Mucosa of descending colon (tissue), 3 donors: ENCODE measurements around the gene DPYD. TPM values are rescaled to one million over a fixed set of nuclear protein-coding genes. Genes with fewer than 3 reads are reported as not detected.

Experiments
- ATAC-seq: fragments of 200-7000 bp; cut with Tn5 transposase; one replicate; pipeline ENCODE4 v1.9.1; 2020; ENCODE audit warnings: mild to moderate bottlenecking, moderate library complexity
- DNase-seq, 3 donors: peaks; one replicate each; pipeline ENCODE4 v3.0.0-alpha.2; 2020
- H3K36me3 ChIP-seq: fragments of 200-600 bp; one replicate; pipeline ENCODE4 v1.8.0; 2021; ENCODE audit warnings: low read depth, mild to moderate bottlenecking
- H3K4me1 ChIP-seq: fragments of 200-600 bp; one replicate; pipeline ENCODE4 v1.8.0; 2021; ENCODE audit warnings: low read depth, mild to moderate bottlenecking
- H3K4me3 ChIP-seq: fragments of 200-600 bp; one replicate; pipeline ENCODE4 v1.8.0; 2021; ENCODE audit warnings: mild to moderate bottlenecking
- H3K9me3 ChIP-seq: fragments of 200-600 bp; one replicate; pipeline ENCODE4 v1.8.0; 2021; ENCODE audit warnings: mild to moderate bottlenecking
- intact Hi-C, 2 donors: fragments of 100-400 bp; cut with DNase I in 1 of 2; cut with micrococcal nuclease in 1 of 2; formaldehyde crosslinking; loops; one replicate each; pipeline versions ENCODE4 v1.11.0 to v1.11.1; 2022; cut with DNase I, micrococcal nuclease
- total RNA-seq, 3 donors: library from RNA; stranded (reverse); fragmentation: NEBNext Ultra II Directional in 2 of 3; extraction: Animal tissue kit (Norgen Biotek cat#: 25700) in 2 of 3; gene quantifications; one replicate each; pipeline versions ENCODE4 v1.2.1 to v1.2.4, GENCODE V29; 2021 to 2023
- TF ChIP-seq, protein P1 (sequence below): fragments of 200-600 bp; IDR thresholded peaks from one replicate; pipeline ENCODE4 v1.8.0; 2022; ENCODE audit warnings: antibody characterized with exemption, mild to moderate bottlenecking
- donor health status: DM: no; HTN: no; CAD: no; lungs with moderate emphysema.
- donor health status: DM: no; HTN: no; CAD: no.
- donor health status: DM: no; HTN: yes; CAD: no.

The DPYD gene
- total RNA-seq, 3 donors from 2014 or later: 13.8 to 33.3 (median 19.7) TPM

DNA sequence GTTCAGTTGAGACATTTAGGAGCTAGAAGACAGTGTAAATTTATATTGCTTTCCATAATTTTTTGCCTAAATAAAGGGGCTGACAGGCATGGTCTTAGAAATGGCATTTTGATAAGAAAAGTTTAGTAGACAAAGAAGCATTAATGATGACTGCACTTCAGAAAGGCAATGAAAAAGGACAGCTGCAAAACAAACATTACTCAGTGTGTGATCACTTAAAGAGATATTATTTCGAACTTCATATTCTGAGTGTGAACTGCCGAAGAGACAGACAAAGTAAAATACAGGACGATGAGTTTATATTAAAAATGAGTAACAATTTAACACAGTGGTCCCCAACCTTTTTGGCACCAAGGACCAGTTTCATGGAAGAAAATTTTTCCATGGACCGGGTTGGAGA, 243.1 kb downstream of the DPYD start:
- Histone ChIP-seq H3K9me3 (no peaks in the 10 kb centered on the region), H3K36me3 (no peaks in the 10 kb centered on the region), H3K4me3 (no peak overlapping the region), H3K4me1 (no peaks in the 10 kb centered on the region)
- intact Hi-C loops: no loop called here
- TF ChIP-seq, protein P1, sequence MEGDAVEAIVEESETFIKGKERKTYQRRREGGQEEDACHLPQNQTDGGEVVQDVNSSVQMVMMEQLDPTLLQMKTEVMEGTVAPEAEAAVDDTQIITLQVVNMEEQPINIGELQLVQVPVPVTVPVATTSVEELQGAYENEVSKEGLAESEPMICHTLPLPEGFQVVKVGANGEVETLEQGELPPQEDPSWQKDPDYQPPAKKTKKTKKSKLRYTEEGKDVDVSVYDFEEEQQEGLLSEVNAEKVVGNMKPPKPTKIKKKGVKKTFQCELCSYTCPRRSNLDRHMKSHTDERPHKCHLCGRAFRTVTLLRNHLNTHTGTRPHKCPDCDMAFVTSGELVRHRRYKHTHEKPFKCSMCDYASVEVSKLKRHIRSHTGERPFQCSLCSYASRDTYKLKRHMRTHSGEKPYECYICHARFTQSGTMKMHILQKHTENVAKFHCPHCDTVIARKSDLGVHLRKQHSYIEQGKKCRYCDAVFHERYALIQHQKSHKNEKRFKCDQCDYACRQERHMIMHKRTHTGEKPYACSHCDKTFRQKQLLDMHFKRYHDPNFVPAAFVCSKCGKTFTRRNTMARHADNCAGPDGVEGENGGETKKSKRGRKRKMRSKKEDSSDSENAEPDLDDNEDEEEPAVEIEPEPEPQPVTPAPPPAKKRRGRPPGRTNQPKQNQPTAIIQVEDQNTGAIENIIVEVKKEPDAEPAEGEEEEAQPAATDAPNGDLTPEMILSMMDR: no peak
- DNase-seq: no peak
- no peak for ATAC-seq

DNA sequence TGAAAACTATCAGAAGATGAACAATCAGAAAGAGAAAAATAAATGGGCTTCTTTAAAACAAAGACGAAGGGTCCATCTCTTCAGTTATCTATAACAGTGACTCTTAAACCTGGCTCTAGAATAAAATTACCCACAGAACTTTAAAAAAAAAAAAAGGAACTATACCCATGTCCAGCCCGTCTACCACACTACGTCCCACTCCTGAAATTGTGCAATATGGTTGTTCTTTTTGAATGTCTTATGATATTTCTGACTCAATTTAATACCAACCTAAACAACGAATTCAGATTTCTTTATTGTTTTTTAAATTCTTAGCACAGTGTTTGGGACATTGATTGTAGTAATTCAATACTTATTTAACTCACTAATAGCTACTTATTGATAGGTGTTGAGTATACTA, 246.3 kb downstream of the DPYD start:
- H3K36me3 ChIP-seq: no peaks in the 10 kb centered on the region
- intact Hi-C loops: no loop called here
- no peaks in the 10 kb centered on the region for H3K9me3 ChIP-seq
- ATAC-seq (no peak), DNase-seq (no peak)
- no peaks in the 10 kb centered on the region for H3K4me1 ChIP-seq
- H3K4me3 ChIP-seq: no peak overlapping the region
- TF ChIP-seq, protein P1: no peak

DNA sequence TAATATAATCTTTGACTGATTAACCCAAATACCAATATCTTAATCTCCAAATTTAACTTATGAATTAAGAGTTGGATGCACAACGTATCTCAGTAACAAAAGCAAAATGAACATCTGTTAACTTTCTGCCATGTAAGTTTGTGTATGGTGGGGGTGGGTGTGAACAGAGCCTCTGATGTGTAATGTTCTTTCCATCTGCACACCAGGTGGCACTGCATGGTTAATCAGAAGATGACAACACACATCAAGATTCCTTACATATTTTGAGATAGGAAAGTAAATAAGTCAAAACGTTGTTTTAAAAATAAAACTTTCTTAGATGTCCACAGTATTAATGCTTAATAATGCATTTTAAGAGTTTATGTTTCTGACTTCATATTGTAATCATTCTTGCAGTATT, 251.9 kb downstream of the DPYD start:
- Histone ChIP-seq H3K36me3 (no peaks in the 10 kb centered on the region), H3K4me3 (no peak overlapping the region), H3K9me3 (no peaks in the 10 kb centered on the region), H3K4me1 (no peaks in the 10 kb centered on the region)
- ATAC-seq: no peak
- intact Hi-C loops: no loop called here
- TF ChIP-seq, protein P1: no peak
- DNase-seq: peak in 1 of 3 donors; percentile 17

DNA sequence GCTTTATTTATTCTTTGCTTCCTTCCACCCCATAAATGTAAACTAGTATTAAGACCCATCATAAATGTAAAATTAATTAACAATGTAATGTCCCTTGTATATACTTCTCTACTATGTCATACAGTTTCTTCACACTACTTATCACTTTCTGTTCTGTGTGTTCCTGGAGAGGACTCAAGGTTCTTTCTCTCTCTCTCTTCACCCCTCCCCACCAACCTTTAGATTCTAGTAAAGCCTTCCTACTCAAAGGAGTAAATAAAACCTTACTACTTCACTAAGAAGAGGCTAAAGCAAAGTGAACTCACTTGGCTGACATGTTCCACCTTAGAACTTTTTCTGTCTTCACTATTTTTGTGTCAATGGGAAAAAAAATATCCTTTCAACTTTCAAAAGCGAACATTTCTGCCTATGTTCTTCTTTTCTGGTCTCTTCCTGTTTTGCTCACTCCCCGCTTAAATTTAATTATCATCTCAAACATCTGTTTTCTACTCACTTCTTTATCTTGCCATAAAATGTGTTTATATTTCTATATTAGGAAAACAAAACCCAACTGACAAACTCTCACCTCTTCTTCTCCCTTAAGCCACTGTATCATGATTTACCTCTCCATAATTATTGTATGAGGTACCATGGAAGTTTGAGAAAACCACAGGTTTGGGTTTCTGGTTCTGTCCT, 260.3 kb downstream of the DPYD start:
- H3K4me3 ChIP-seq: no peak overlapping the region
- ATAC-seq: no peak
- H3K36me3 ChIP-seq: no peaks in the 10 kb centered on the region
- intact Hi-C loops: no loop called here
- TF ChIP-seq, protein P1: no peak
- H3K4me1 ChIP-seq: no peaks in the 10 kb centered on the region
- DNase-seq: no peak
- no peaks in the 10 kb centered on the region for H3K9me3 ChIP-seq

DNA sequence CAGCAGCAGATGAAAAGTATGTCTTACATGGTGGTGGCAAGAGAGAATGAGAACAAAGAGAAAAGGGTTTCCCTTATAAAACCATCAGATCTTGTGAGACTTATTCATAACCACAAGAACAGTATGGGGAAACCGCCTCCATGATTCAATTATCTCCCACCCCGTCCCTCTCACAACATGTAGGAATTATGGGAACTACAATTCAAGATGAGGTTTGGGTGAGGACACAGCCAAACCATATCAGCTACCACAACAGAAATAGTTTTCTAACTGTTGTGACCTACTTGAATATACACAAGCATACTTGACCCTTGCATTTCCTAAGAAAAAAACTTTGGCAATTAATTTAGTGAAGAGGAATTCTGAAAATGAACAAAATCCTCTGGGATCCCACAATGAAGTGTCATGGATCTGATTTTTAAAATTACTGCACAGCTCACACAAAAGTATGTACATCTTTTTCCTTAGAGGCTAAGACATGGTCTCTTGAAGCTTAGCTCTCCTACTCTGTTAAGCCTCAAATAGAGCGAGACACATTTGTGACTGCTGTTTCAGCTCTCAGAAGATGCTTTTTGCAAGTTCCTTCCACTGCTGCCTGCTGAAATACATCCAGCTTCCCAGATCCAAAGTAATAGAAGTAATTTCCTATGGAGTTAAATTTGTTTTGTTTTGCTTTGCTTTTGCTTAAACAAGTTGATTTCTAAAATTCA, 265.8 kb downstream of the DPYD start:
- TF ChIP-seq, protein P1: no peak
- no peaks in the 10 kb centered on the region for H3K4me1 ChIP-seq
- no peak overlapping the region for H3K4me3 ChIP-seq
- no peak for ATAC-seq
- no peaks in the 10 kb centered on the region for H3K36me3 ChIP-seq
- intact Hi-C loops: no loop called here
- H3K9me3 ChIP-seq: no peaks in the 10 kb centered on the region
- DNase-seq: no peak
